Gastroesophageal sphincter (tissue), 4 donors: ENCODE results near the gene BORCS6. TPM values are rescaled to one million over a fixed set of nuclear protein-coding genes. Genes with fewer than 3 reads are reported as not detected.

Experiments
- ATAC-seq: fragments of 150-250 bp; one replicate; pipeline ENCODE4 v1.9.1; 2016; ENCODE audit warnings: mild to moderate bottlenecking, moderate library complexity
- H3K27ac ChIP-seq, 4 donors: fragments of 200-600 bp; sonication (generic) in 3 of 4; 1 replicate in 3 of 4; 2 replicates in 1 of 4; pipeline ENCODE4 v1.5.1; 2016 to 2019
- H3K27me3 ChIP-seq: fragments of 200-600 bp; sonication (generic); one replicate; pipeline ENCODE4 v1.5.1; 2019
- H3K36me3 ChIP-seq, 2 donors: fragments of 200-600 bp; sonication (generic); one replicate each; pipeline ENCODE4 v1.5.1; 2019; ENCODE audit warnings: control low read depth in 1 of 2
- H3K4me1 ChIP-seq, 3 donors: fragments of 200-600 bp; sonication (generic); 1 replicate in 2 of 3; 2 replicates in 1 of 3; pipeline ENCODE4 v1.5.1; 2016 to 2019; ENCODE audit warnings: control low read depth in 2 of 3
- H3K4me3 ChIP-seq, 2 donors: fragments of 200-600 bp; sonication (generic); one replicate each; pipeline ENCODE4 v1.5.1; 2019; ENCODE audit warnings: mild to moderate bottlenecking in 1 of 2, moderate library complexity in 1 of 2
- H3K9me3 ChIP-seq, 3 donors: fragments of 200-600 bp; sonication (generic); one replicate each; pipeline ENCODE4 v1.5.1; 2017 to 2019; ENCODE audit warnings: control low read depth in 2 of 3
- CTCF ChIP-seq, 4 experiments: fragments of 200-600 bp in 2 of 4; fragments of 450-650 bp in 2 of 4; sonication (generic) in 1 of 4; IDR thresholded peaks; one replicate each; pipeline ENCODE4 v1.5.1; 2017 to 2019; ENCODE audit warnings: antibody characterized with exemption in 4 of 4, mild to moderate bottlenecking in 2 of 4, moderate library complexity in 2 of 4
- EP300 ChIP-seq: sonication (generic); formaldehyde crosslinking; IDR thresholded peaks from one replicate; pipeline ENCODE4 v1.6.1; 2017; ENCODE audit warnings: antibody characterized with exemption, mild to moderate bottlenecking
- POLR2A ChIP-seq, 2 donors: fragments of 450-650 bp; IDR thresholded peaks; one replicate each; pipeline ENCODE4 v1.6.1; 2017; ENCODE audit warnings: antibody characterized with exemption in 2 of 2, mild to moderate bottlenecking in 2 of 2, moderate library complexity in 1 of 2
- POLR2AphosphoS5 ChIP-seq: sonication (generic); formaldehyde crosslinking; IDR thresholded peaks from one replicate; pipeline ENCODE4 v1.6.1; 2017; ENCODE audit warnings: antibody characterized with exemption
- WGBS, 2 donors: methylation state at CpG; one replicate each; pipeline ENCODE4 v1.1.5; 2018; ENCODE audit warnings: low coverage in 1 of 2; 5-methylcytosine and 5-hydroxymethylcytosine counted together
- total RNA-seq, 4 donors: library from RNA; depleted of rRNA; stranded (reverse); fragments of >200 nt; gene quantifications; one replicate each; pipeline ENCODE4 v1.1.0, GENCODE V29; 2016

BORCS6 gene
- total RNA-seq, 4 donors from 2014 or later, result 8.1 to 16.1 (median 12.4) TPM

- 60 to 83% methylated on average over 1 to 7 of the region's 26 CpGs for WGBS, 2 donors
- Histone ChIP-seq H3K27me3 (no peaks in the 10 kb centered on the region), H3K27ac (peak overlapping the region; percentile 4 to 100 (median 99)), H3K4me1 (peaks cover 0 to 87% (median 20%) of the 10 kb centered on the region in 3 donors), H3K9me3 (no peaks in the 10 kb centered on the region), H3K36me3 (peaks cover 15 to 86% of the 10 kb centered on the region in 2 donors), H3K4me3 (no peak overlapping the region)
- TF ChIP-seq CTCF (IDR thresholded peaks at IDR 0.05), result no peak
- TF ChIP-seq POLR2A (IDR thresholded peaks at IDR 0.05), result no peak
- no peak for TF ChIP-seq EP300
- TF ChIP-seq POLR2AphosphoS5, result no peak
- no peak for ATAC-seq
Measured at GRCh38 chr17:8147141-8147804, 42.7 kb downstream of the BORCS6 start.

GRCh38 chr17:8146381-8147140 is 43.4 kb downstream of the BORCS6 start:
- Histone ChIP-seq H3K27ac (peak overlapping the region; percentile 4 to 100 (median 99)), H3K27me3 (no peaks in the 10 kb centered on the region), H3K9me3 (no peaks in the 10 kb centered on the region), H3K4me3 (no peak overlapping the region), H3K36me3 (peaks cover 15 to 93% of the 10 kb centered on the region in 2 donors), H3K4me1 (peaks cover 0 to 94% (median 20%) of the 10 kb centered on the region in 3 donors)
- 78 to 81% methylated on average over 5 to 6 of the region's 14 CpGs for WGBS, 2 donors
- no peak for ATAC-seq
- no peak for TF ChIP-seq EP300
- TF ChIP-seq CTCF (IDR thresholded peaks at IDR 0.05), result no peak
- TF ChIP-seq POLR2AphosphoS5, result no peak
- TF ChIP-seq POLR2A (IDR thresholded peaks at IDR 0.05), result no peak

- Histone ChIP-seq H3K27me3 (no peaks in the 10 kb centered on the region), H3K4me3 (no peak overlapping the region), H3K4me1 (peaks cover 0 to 99% (median 20%) of the 10 kb centered on the region in 3 donors), H3K9me3 (no peaks in the 10 kb centered on the region), H3K27ac (peak overlapping the region; percentile 4 to 100 (median 99)), H3K36me3 (peaks cover 15 to 100% of the 10 kb centered on the region in 2 donors)
- 100% methylated on average over 1 of the region's 12 CpGs; no CpG with 5 or more reads in 1 of the 2 donors for WGBS, 2 donors
- TF ChIP-seq CTCF (IDR thresholded peaks at IDR 0.05), result no peak
- no peak for ATAC-seq
Measured at GRCh38 chr17:8145811-8146210, 44.2 kb downstream of the BORCS6 start.

- no peaks in the 10 kb centered on the region for H3K9me3 ChIP-seq
- peak overlapping the region in 3 of 4 donors; percentile 99 to 100 (median 99) for H3K27ac ChIP-seq
- no peak overlapping the region for H3K4me3 ChIP-seq
- TF ChIP-seq CTCF (IDR thresholded peaks at IDR 0.05) (no peak), POLR2A (IDR thresholded peaks at IDR 0.05) (no peak), EP300 (no peak), POLR2AphosphoS5 (no peak)
- H3K36me3 ChIP-seq, result peaks cover 15 to 100% of the 10 kb centered on the region in 2 donors
- 58 to 83% methylated on average over 4 to 5 of the region's 15 CpGs for WGBS, 2 donors
- peaks cover 0 to 99% (median 8%) of the 10 kb centered on the region in 3 donors for H3K4me1 ChIP-seq
- H3K27me3 ChIP-seq, result no peaks in the 10 kb centered on the region
- ATAC-seq, result no peak
Measured at GRCh38 chr17:8144401-8145231, 45.4 kb downstream of the BORCS6 start.
